NB4 (cell line): ENCODE measurements around the gene PIAS2.

ENCODE experiments used
- DNase-seq: peaks from one replicate; pipeline ENCODE4 v3.0.0; 2010; ENCODE audit warnings: low read depth
- H3K4me3 ChIP-seq: one replicate; pipeline ENCODE4 v1.5.1; 2011; ENCODE audit warnings: mild to moderate bottlenecking, low read depth, low read length, moderate library complexity
- CTCF ChIP-seq: IDR thresholded peaks from one replicate; pipeline ENCODE4 v1.5.1; 2012; ENCODE audit warnings: low read depth, low read length
- MAX ChIP-seq: IDR thresholded peaks from 2 replicates; pipeline ENCODE4 v1.6.1; 2011; ENCODE audit warnings: low read depth, low read length
- MYC ChIP-seq: IDR thresholded peaks from 2 replicates; pipeline ENCODE4 v1.6.1; 2011; ENCODE audit warnings: low read depth, low read length
- POLR2A ChIP-seq: IDR thresholded peaks from 2 replicates; pipeline ENCODE4 v1.6.1; 2011; ENCODE audit warnings: mild to moderate bottlenecking; ENCODE audit not compliant: insufficient read length; ENCODE audit errors: extremely low read depth

Gene PIAS2

GRCh38 chr18:46891742-46892214 is 25.5 kb downstream of the PIAS2 start:
- TF ChIP-seq MAX (no peak), MYC (no peak), CTCF (no peak)

GRCh38 chr18:46888965-46889364 is 28.3 kb downstream of the PIAS2 start:
- no peak overlapping the region for H3K4me3 ChIP-seq
- DNase-seq = no peak
- no peak for TF ChIP-seq MAX
- TF ChIP-seq MYC = no peak
- no peak for TF ChIP-seq POLR2A
- no peak for TF ChIP-seq CTCF

More at GRCh38 chr18:46891742-46892214, 25.5 kb downstream of the PIAS2 start:
- H3K4me3 ChIP-seq = no peak overlapping the region
- DNase-seq = no peak

GRCh38 chr18:46886893-46887292 is 30.4 kb downstream of the PIAS2 start:
- H3K4me3 ChIP-seq = no peak overlapping the region
- no peak for DNase-seq
- TF ChIP-seq MAX = no peak

DNA sequence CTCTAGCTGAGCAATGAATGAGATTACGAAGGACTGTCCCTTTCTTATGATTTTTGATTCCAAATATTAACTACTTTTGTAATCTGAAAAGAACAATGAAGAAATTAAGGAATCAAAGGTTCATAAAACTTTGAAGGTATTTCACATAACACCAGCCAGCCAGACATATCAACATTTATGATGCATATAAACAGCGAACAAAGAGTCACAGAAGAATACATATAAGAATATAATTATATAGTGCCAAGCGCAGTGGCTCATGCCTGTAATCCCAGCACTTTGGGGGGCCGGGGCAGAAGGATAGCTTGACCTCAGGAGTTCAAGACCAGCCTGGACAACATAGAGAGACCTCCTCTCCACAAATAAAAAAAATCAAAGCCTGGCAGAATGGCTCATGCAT is 34.1 kb downstream of the PIAS2 start:
- no peak overlapping the region for H3K4me3 ChIP-seq
- DNase-seq = no peak
- TF ChIP-seq MAX = no peak

GRCh38 chr18:46877329-46877987 is 39.8 kb downstream of the PIAS2 start:
- DNase-seq = no peak
- TF ChIP-seq CTCF = no peak
- no peak for TF ChIP-seq MAX
- no peak for TF ChIP-seq POLR2A
- no peak for TF ChIP-seq MYC
- no peak overlapping the region for H3K4me3 ChIP-seq

GRCh38 chr18:46868169-46868921 is 49.0 kb downstream of the PIAS2 start:
- H3K4me3 ChIP-seq = no peak overlapping the region
- TF ChIP-seq MYC (no peak), CTCF (no peak), POLR2A (no peak), MAX (no peak)
- no peak for DNase-seq
